GM18868 (cell line): ENCODE measurements around the gene GPR152.
"Not testable (repeated sequence)": the region's sequence is repeated elsewhere in the genome, so short reads cannot be mapped to it uniquely, and the experiment has no call there.

Source experiments
- ATAC-seq: cut with Tn5 transposase; IDR thresholded peaks from one replicate; pipeline ENCODE4 v1.9.1; 2021; ENCODE audit warnings: mild to moderate bottlenecking, moderate library complexity; ENCODE audit not compliant: unreplicated experiment

GPR152 gene

DNA sequence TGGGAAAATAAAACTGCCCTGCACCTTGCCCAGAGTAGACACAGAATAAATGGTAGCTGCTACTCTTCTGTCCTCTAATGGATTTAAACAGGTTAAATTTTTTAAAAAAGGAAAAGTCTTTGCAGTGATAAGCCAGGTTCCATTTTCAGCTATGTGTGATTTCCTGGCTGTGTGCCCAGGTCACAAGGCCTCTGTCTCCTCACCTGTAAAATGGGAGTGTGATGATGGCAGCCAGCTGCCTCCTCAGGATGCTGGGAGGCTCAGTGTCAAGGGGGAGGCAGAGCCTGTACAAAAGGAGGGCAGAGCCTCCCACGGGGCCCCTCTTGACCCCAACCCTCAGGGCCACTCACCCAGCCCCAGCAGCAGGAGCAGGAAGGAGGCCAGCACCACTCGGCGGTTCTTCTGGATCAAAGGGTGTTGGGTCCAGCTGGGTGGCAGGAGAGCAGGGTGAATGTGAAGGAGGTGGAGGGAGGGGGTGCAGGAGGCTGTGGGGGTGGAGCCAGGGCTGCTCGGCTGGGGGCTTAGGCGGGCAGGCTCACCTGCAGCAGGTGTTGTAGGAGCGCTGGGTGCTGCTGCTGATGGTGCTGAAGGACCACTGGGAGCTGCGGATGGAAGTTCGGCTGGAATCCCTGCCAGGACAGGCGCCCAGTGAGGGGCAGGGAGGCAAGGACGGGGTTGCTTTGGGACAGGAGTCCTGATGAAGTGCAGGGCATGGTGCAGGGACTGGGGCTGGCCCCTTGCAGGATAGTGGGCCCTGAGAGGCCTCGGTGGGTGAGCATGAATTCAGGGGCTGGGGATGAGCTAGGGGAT is 14.6 kb upstream of the GPR152 start:
- no peak for ATAC-seq

DNA sequence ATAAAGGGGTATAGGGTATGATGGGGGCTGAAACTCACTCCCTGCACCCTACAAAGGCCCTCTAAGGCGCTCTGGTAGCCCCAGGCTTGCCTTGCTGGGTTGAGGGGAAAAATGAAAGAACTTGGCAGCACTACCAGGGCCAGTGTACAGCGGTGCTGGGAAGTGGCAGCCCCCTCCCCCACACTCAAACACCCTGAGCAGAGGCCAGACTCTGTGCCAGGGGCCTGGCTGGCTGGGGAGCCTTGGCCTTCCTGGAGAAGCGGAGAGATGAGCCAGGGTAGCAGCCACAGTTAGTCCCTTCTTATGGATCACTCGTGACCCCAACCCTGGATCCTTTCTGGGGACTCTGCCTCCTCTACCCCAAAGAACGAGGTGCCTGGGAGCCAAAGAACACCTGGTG is 13.8 kb upstream of the GPR152 start:
- no peak for ATAC-seq

DNA sequence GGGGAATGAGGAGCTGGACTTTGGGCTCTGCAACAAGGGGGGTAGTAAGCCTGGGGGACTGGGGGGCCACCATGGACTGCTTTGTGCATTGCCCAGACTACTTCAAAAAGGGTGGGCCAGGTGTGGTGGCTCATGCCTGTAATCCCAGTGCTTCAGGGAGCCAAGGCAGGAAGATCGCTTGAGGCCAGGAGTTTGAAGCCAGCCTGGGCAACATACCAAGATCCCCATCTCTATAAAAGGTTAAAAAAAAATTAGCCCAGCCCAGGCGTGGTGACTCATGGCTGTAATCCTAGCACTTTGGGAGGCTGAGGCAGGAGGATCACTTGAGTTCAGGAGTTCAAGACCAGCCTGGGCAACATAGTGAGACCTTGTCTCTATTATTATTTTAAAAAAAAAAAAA is 13.0 kb upstream of the GPR152 start:
- ATAC-seq, result not testable (repeated sequence)

DNA sequence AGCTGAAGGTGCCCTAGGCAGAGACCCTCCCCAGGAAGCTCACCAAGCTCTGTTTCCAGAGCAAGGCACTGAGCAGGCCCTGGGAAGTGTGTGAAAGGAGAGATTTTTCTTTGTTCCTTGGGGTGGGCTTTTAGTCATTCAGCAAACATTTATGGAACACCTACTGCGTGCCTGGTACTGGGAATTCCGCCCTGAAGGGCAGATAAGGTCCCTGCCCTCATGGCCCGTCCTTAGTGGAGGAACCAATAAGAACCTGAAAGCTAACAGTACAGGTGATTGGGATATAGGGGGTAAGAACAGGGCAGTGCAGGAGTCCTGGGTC is 12.6 kb upstream of the GPR152 start:
- no peak for ATAC-seq

- peak; percentile 54 for ATAC-seq
These were observed 12.1 kb upstream of the GPR152 start for GRCh38 chr11:67464411-67465188.

DNA sequence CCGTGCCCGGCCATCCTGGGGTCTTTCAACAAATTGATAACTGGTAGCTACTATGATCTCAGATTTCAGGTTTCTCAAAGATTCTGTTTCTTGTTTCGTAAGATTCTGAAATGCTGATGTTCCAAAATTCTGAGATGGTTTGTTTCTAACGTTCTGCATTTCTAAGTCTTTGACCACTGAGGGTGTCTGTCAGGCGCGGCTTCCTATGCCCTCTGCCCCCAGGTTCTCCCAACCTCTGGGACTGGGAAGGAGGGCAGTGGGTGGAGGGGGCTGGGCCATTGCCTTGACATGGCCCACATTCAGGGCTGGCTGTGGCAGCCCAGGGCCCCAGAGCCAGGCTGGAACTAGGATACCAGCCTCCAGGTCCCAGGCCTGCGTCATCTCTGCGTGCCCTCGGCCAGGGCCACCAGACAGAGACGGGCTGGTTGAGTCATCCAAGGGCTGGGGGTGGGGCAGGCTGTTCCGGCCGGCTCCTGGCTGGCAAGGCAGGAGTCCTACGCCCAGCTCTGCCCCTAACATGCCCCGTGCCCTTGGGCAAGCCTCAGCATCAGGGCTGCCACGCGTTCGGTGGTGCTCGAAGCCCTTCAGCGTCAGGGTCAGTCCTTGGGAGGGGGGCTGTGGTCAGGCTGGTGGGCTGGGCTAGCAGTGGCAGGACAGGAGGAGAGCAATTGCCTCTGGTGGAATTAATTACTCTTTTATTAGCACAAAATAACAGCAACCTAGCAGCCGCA is 11.3 kb upstream of the GPR152 start:
- ATAC-seq, result no peak

DNA sequence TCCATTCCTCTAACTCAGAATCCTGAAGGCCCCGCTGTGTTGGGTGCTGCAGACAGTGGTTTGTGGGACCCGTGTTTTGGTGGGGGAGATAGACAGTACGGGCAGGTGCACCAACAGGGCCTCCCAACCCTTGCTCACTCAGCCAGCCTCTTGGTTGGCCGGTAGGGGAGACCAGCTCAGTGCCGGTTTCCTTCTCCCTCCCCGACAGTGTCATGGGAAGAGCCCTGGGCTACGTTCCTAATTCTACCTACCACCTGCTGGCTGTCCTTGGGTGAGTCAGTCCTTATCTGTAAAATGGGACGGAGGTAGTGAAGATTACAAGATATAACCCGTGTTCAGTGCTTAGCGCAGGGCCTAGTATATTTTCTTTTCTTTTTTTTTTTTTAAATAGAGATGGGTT is 10.7 kb upstream of the GPR152 start:
- no peak for ATAC-seq

DNA sequence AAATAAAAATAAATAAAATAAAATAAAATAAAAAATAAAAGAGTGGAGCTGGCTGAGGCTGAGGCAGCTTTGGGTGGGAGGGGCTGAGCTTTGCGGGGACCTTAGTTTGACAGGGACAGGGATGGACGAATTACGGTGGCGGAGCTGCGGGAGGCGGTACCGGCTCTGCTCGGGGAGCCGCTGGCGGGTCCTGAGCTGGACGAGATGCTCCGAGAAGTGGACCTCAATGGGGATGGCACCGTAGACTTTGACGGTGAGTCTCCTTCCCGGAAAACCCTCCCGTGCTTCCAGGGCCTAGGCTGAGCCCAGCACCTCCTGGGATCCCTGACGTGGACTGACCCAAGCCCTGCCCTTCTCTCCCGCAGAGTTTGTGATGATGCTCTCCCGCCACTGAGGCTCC is 5.7 kb upstream of the GPR152 start:
- no peak for ATAC-seq

DNA sequence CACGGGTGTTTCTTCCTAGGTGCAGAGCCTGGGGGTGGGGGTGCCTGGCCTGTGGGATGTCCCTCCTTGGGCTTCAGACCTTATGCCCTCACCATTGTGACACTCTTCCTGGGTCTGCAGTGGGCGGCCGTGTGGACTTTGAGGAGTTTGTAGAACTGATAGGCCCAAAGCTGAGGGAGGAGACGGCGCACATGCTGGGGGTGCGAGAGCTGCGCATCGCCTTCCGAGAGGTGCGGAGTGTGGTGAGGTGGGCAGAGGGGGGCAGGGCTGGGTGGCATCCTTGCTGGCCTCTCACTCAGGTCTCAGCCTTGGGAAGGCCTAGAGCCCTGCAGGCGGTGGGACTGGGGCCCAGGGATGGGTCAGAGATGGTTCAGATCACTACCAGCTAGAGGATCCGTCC is 4.9 kb upstream of the GPR152 start:
- no peak for ATAC-seq

DNA sequence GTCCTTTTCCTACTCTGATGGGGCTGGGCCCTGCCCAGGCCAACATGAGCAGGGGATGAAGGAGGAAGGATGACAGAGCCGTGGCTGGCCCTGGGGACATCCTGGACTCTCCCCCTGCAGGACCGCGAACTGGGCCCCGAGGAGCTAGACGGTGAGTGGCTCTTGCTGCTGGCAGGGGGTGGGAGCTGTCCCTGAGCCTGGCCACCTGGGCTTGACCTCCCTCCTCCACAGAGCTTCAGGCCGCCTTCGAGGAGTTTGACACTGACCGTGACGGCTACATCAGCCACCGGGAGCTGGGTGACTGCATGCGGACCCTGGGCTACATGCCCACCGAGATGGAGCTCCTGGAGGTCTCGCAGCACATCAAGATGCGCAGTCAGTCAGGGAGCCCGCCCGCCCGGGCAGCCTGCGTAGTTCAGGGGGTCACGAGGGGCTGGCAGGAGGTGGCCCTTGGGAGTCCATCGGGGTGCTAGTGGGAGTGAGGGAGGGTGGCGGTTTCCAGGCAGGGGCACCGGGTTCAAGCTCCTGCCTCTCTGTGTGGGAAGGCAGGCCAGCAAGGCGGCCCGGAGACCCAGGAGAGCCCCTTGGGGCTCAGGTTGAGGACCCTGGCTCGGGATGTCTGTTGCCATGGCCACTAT is 3.7 kb upstream of the GPR152 start:
- ATAC-seq, result no peak

GRCh38 chr11:67455054-67455453 is 2.5 kb upstream of the GPR152 start, which contains the start of gene CABP4:
Gene CABP4 (plus strand): TSS chr11:67455354. CDS start chr11:67455424, 70 bp downstream.
- no peak for ATAC-seq

DNA sequence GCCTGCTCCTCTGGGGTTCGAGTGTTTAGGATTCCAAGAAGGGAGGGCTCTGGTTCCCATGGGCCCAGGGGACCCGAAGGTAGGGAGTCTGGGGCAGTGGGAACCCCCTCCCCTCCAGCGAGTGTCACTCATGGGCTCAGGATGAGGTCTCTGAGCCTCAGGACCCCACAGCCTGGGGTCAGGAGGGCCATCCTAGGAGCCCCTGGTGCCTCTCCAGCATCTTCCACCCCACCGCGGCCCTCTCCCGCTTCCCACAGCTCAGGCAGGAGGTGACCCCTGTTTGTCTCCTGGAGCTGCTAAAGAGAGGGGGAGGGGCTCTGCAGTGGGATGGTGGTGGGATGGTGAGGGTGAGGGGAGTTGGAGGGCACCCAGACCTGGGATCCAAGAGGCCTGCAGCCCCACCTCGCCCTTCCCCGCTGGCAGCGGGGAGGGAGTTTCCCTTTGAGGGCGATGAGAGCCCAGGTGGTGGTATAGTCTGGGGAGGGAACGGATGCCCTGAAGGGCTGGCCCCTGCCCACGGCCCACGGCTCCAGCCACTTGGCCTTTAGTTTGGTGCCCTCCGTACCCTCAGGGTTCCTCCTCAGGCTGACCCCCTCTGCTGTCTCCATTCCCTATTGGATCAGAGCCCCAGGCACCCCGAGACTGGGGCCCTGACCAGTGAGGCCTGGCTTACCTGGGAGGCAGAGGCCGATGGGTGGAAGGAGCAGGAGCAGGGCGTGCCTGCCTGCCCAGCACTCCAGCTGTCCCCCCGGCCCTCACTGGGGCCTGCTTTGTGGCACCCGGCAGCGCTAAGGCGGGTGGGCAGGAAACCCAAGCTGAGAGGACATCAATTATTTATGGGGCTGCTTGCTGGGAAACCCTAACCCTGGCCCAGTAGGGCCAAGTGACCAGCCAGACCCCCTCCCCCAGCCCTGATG is 1.5 kb upstream of the GPR152 start:
- ATAC-seq, result no peak

GRCh38 chr11:67451658-67451976 is 912 bp downstream of the GPR152 start:
- no peak for ATAC-seq

- ATAC-seq, result no peak
These were observed 1.5 kb downstream of the GPR152 start for GRCh38 chr11:67450796-67451657.

DNA sequence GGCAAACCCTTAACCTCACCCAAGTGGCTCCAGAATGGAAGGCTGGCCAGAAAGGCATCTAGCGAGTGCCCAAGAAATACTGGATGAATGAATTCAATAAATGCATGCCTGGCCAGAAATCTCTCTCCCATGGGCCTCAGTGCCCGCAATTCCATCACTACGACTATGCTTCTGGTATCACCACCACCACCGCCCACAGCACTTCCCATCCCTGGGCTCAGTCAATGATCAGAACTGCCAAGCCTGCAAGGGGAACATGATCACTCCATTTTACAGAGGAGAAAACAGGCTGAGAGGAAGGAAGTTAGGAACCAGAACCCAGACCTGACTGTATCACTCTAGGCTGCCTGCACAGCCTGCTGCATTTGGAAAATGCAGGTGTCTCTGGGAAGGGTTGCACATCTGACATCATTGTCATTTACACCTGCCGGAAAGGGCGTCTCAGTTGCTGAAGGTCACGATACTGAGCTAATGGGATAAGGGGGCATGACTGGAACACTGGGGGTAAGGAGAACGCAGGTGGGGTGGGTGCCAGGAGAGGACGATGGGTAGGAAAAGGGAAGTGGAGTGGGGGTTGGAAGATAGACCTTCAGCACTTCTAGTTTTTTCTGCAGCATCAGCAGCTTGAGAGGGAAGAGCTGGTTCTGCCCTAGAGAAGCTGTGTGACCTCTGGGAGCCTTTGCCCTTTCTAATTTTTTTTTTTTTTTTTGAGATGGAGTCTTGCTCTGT is 3.2 kb downstream of the GPR152 start:
- no peak for ATAC-seq

GRCh38 chr11:67448220-67448609 is 4.3 kb downstream of the GPR152 start:
- no peak for ATAC-seq

DNA sequence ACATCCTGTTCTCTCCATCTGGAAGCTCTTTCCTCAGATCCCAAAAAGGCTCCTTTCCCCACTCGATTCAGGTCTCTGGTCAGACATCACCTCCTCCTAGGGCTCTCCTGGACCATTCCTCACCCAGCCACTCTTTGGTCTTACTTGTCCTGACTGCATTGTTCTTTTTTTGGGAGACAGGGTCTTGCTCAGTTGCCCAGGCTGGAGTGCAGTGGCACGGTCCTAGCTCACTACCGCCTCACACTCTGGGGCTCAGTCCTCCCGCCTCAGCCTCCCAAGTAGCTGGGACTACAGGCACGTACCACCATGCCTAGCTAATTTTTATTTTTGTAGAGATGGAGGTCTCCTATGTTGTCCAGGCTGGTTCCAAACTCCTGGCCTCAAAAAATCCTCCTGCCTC is 7.0 kb downstream of the GPR152 start:
- ATAC-seq, result no peak

- no peak for ATAC-seq
These were observed 9.8 kb downstream of the GPR152 start for GRCh38 chr11:67442504-67443404.
